GM21529 (cell line): ENCODE data around the gene HERC6.
"Not testable (repeated sequence)": the region's sequence is repeated elsewhere in the genome, so short reads cannot be mapped to it uniquely, and the experiment has no call there.

Experiments
- ATAC-seq: cut with Tn5 transposase; IDR thresholded peaks from one replicate; pipeline ENCODE4 v1.9.1; 2021; ENCODE audit not compliant: unreplicated experiment

Gene HERC6

DNA sequence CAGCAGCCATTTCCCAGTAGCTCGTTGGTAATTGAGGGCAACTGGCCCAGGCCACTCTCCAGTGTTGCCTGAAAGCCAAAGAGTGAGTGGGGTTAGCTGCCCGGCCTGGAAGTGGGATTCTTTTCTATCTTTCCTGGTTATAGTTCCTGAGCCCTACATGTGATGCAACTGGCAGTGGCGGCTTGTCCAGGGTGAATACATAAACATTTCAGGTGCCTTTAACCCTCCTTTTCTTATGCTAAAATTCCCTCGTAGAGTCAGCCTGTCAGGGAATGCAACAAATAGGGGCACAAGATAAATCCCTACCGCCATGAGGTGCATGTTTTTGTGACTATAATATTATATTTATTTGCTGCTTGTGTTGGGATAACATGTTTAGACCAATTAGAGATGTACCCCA lies 64.8 kb downstream of the HERC6 start:
- ATAC-seq, result no peak

GRCh38 chr4:88445252-88445651 lies 66.6 kb downstream of the HERC6 start:
- no peak for ATAC-seq

DNA sequence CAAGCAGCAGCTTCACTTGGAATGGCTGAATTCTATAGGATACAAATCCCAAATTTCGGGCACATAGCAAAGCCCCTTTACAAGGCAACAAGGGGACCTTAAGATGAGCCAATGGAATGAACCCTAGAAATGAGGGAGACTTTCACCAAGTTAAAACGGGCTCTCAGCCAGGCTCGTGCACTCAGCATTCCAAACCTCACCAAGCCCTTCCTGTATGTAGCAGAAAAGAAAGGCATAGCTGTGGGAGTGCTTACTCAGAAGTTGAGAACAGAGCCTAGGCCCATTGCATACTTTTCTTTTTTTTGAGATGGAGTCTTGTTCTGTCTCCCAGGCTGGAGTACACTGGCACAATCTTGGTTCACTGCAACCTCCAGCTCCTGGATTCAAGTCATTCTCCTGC lies 67.5 kb downstream of the HERC6 start:
- no peak for ATAC-seq

- no peak for ATAC-seq
Measured at GRCh38 chr4:88447371-88448095, 68.9 kb downstream of the HERC6 start.

- ATAC-seq, result not testable (repeated sequence)
Measured at GRCh38 chr4:88448211-88448765, 69.6 kb downstream of the HERC6 start.

- ATAC-seq, result no peak
Measured at GRCh38 chr4:88448889-88449288, 70.2 kb downstream of the HERC6 start.

DNA sequence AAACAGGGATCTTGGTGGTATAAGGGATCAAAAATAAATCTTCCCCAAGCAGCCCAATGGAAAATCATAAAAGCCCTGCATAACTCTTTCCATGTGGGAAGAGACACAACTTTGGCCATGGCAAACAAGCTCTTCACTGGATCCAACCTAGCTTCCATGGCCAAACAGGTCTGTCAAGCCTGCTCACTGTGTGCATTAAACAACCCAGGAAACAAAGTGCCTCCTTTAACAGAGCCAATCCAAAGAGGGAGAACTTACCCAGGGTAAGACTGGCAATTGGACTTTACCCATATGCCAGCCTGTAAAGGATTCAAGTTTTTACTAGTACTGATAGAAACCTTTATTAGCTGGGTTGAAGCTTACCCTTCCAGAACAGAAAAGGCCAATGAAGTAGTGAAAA lies 70.6 kb downstream of the HERC6 start:
- ATAC-seq, result no peak

- ATAC-seq, result no peak
Measured at GRCh38 chr4:88451205-88451604, 72.6 kb downstream of the HERC6 start.

GRCh38 chr4:88452912-88453311 lies 74.3 kb downstream of the HERC6 start:
- no peak for ATAC-seq

- peak; percentile 91 for ATAC-seq
Measured at GRCh38 chr4:88456670-88457306, 78.1 kb downstream of the HERC6 start, which contains the start of gene HERC5. Gene HERC5 (plus strand): TSS chr4:88457119. CDS start chr4:88457270, 151 bp downstream.

GRCh38 chr4:88457307-88458103 lies 78.9 kb downstream of the HERC6 start:
- ATAC-seq, result peak; percentile 35

GRCh38 chr4:88458104-88458740 lies 79.6 kb downstream of the HERC6 start:
- ATAC-seq, result no peak

- no peak for ATAC-seq
Measured at GRCh38 chr4:88465653-88466192, 87.1 kb downstream of the HERC6 start.

DNA sequence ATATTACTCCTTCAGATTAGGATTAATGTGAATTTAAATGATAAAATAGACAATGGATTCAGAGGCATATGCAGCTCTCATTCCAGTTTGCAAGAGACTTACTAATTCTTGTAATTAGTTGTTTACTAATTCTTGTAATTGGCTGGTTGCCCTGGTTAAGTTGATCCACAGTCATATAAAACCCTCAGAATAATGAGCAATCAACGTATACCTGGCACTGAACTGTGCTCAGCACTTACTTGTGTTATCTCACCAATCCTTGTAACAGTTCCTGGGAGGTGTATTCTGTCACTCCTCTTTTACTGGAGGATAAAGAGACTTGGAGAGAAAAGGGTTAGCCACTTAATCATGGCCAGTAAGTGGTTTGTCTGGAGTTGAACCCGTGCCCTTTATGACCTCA lies 88.7 kb downstream of the HERC6 start:
- ATAC-seq, result no peak

DNA sequence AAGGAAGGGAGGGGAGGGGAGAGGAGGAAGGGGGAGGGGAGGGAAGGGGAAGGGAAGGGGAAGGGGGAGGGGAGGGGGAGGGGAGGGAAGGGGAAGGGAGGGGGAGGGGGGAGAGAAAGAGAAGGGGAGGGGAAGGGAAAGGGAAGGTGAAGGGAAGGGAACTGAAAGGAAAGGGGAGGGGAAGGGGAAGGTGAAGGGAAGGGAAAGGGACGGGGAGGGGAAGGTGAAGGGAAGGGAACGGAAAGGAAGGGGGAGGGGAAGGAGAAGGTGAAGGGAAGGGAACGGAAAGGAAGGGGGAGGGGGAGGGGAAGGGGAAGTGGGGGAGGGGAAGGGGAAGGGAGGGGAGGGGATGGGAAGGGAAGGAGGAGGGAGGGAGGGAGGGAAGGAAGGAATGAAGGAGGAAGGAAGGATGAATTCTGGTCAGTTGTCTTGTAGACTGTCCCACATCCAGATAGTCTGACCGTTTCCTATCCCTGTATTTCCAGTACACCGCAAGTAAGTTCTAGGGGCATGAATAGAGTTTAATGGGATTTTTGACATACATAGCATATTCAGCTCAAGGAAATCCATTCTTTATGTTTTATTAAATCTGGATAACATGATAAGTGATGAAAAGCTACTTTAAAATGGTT lies 98.7 kb downstream of the HERC6 start:
- no peak for ATAC-seq

- no peak for ATAC-seq
Measured at GRCh38 chr4:88478247-88478646, 99.6 kb downstream of the HERC6 start.

DNA sequence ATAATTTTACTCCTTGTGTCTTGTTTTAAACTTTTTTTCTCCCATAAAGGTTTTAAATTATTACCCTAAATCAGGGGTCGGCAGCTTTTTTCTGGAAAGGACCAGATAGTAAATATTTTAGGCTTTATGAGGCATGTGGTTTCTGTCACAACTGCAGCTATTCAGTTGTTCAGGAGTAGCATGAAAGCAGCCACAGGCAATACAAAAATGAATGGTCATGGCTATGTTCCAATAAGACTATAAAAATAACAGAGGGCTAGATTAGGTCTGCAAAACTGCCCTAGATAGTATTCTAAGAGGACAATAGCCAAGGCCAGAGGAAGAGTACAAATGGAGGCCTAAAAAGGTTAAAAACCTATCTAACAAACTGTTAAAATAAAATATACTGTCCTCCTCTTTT lies 102.9 kb downstream of the HERC6 start:
- no peak for ATAC-seq

GRCh38 chr4:88489100-88489761 lies 110.6 kb downstream of the HERC6 start:
- ATAC-seq, result no peak
